K562 (cell line): ENCODE results near the gene APLNR. TPM values are rescaled to one million over a fixed set of nuclear protein-coding genes. Genes with fewer than 3 reads are reported as not detected.
A peak's percentile ranks its signal among the peaks of the same experiment; 100 is the strongest.

Source experiments
- BDP1 ChIP-seq: IDR thresholded peaks from 3 replicates; pipeline ENCODE4 v1.6.1; 2011; ENCODE audit not compliant: insufficient read length, insufficient read depth
- CBFA2T2 ChIP-seq: fragments of 450-650 bp; conservative IDR thresholded peaks from 2 replicates; pipeline ENCODE4 v1.6.1; 2017; ENCODE audit warnings: mild to moderate bottlenecking
- CBX1 ChIP-seq: sonication (generic); IDR thresholded peaks from 2 replicates; pipeline ENCODE4 v1.6.1; 2016; ENCODE audit warnings: antibody characterized with exemption, low read depth, mild to moderate bottlenecking
- CEBPG ChIP-seq, 3 experiments: fragments of 200-800 bp in 1 of 3; sonication (Bioruptor generic) in 1 of 3; sonication (generic) in 1 of 3; formaldehyde crosslinking in 1 of 3; IDR thresholded peaks in 2 of 3; conservative IDR thresholded peaks in 1 of 3; 2 replicates each; pipeline versions ENCODE4 v1.6.1 to v1.8.0; 2016 to 2022; ENCODE audit warnings: missing compliant biosample characterization in 2 of 3, missing genetic modification characterization in 2 of 3, mild to moderate bottlenecking in 1 of 3, missing genetic modification reagents in 1 of 3
- CHD1 ChIP-seq: fragments of 200-600 bp; sonication (generic); IDR thresholded peaks from one replicate; pipeline ENCODE4 v1.6.1; 2012; ENCODE audit warnings: mild to moderate bottlenecking, moderate library complexity, low read length, inconsistent platforms
- DACH1 ChIP-seq: fragments of 450-650 bp; IDR thresholded peaks from 2 replicates; pipeline ENCODE4 v1.6.1; 2018; ENCODE audit not compliant: partially characterized antibody
- DNMT1 ChIP-seq: fragments of 450-650 bp; IDR thresholded peaks from 2 replicates; pipeline ENCODE4 v1.6.1; 2016; ENCODE audit warnings: antibody characterized with exemption, mild to moderate bottlenecking
- ETV1 ChIP-seq: fragments of 450-650 bp; conservative IDR thresholded peaks from 2 replicates; pipeline ENCODE4 v1.6.1; 2016; ENCODE audit warnings: missing genetic modification characterization, control low read depth, low read depth, missing compliant biosample characterization
- ETV5 ChIP-seq: sonication (generic); formaldehyde crosslinking; IDR thresholded peaks from 2 replicates; pipeline ENCODE4 v1.4.0; 2020; ENCODE audit warnings: low read depth, mild to moderate bottlenecking, missing genetic modification reagents
- HNRNPL ChIP-seq: fragments of 200-400 bp; formaldehyde crosslinking; IDR thresholded peaks from 2 replicates; pipeline ENCODE4 v1.6.1; 2017; ENCODE audit warnings: low read depth, mild to moderate bottlenecking, low read length
- KAT8 ChIP-seq: fragments of 450-650 bp; IDR thresholded peaks from 2 replicates; pipeline ENCODE4 v1.6.1; 2016; ENCODE audit warnings: low read depth, mild to moderate bottlenecking
- MTA1 ChIP-seq: fragments of 450-650 bp; IDR thresholded peaks from 2 replicates; pipeline ENCODE4 v1.6.1; 2017; ENCODE audit warnings: borderline replicate concordance
- POLR3A ChIP-seq: IDR thresholded peaks from 2 replicates; pipeline ENCODE4 v1.6.1; 2011; ENCODE audit warnings: borderline replicate concordance, mild to moderate bottlenecking, moderate library complexity; ENCODE audit not compliant: insufficient read length, insufficient read depth; ENCODE audit errors: extremely low read depth
- SMAD4 ChIP-seq: fragments of 250-450 bp; sonication (Bioruptor Pico); conservative IDR thresholded peaks from 2 replicates; pipeline ENCODE4 v1.8.0; 2021; ENCODE audit warnings: inconsistent platforms, mild to moderate bottlenecking, moderate library complexity
- SNRNP70 ChIP-seq: fragments of 200-400 bp; formaldehyde crosslinking; optimal IDR thresholded peaks from 2 replicates; pipeline ENCODE3; 2017; ENCODE audit warnings: low read depth, low read length
- SP2 ChIP-seq: IDR thresholded peaks from 2 replicates; pipeline ENCODE4 v1.6.1; 2011; ENCODE audit warnings: mild to moderate bottlenecking, low read depth, low read length, moderate library complexity; ENCODE audit not compliant: poor library complexity, severe bottlenecking; ENCODE audit errors: extremely low read depth
- ZBTB1 ChIP-seq: sonication (generic); formaldehyde crosslinking; IDR thresholded peaks from 2 replicates; pipeline ENCODE4 v1.8.1; 2023; ENCODE audit warnings: missing genetic modification reagents, low read depth, mild to moderate bottlenecking, borderline replicate concordance
- ZNF274 ChIP-seq: IDR thresholded peaks from 2 replicates; pipeline ENCODE4 v1.6.1; 2011; ENCODE audit warnings: low read depth, mild to moderate bottlenecking, low read length, moderate library complexity, borderline replicate concordance
- ZNF431 ChIP-seq: sonication (generic); formaldehyde crosslinking; IDR thresholded peaks from 2 replicates; pipeline ENCODE4 v1.8.0; 2022; ENCODE audit warnings: mild to moderate bottlenecking, missing genetic modification reagents
- ZNF584 ChIP-seq: fragments of 200-800 bp; sonication (Bioruptor generic); IDR thresholded peaks from 2 replicates; pipeline ENCODE4 v1.6.1; 2016; ENCODE audit warnings: low read depth, mild to moderate bottlenecking, missing genetic modification characterization, missing compliant biosample characterization
- polyA plus RNA-seq, 8 experiments: library from polyadenylated mRNA; depleted of rRNA in 4 of 8; stranded (reverse) in 5 of 8; unstranded in 3 of 8; fragments of >200 nt; fragmentation: Nextera tagmentation in 2 of 8; fragmentation: Illumina TruSeq in 1 of 8; extraction: Ambion mirVana in 2 of 8; extraction: Trizol in 1 of 8; gene quantifications; 2 replicates each; pipeline versions ENCODE4 v1.2.1 to v1.2.3, GENCODE V29; 2011 to 2014; ENCODE audit warnings: inconsistent platforms in 1 of 8, missing spikeins in 1 of 8
- total RNA-seq, 7 experiments: library from RNA; depleted of rRNA in 6 of 7; stranded (reverse); fragments of >200 nt in 6 of 7; fragmentation: Illumina TruSeq in 2 of 7; extraction: Trizol in 2 of 7; gene quantifications; 2 replicates each; pipeline versions ENCODE4 v1.2.1 to v1.2.3, GENCODE V29; 2011 to 2021; ENCODE audit warnings: low replicate concordance in 1 of 7
- TF ChIP-seq, protein P1 (sequence below): fragments of 450-650 bp; IDR thresholded peaks from 2 replicates; pipeline ENCODE4 v1.6.1; 2016; ENCODE audit warnings: low read depth, mild to moderate bottlenecking, moderate library complexity
- TF ChIP-seq, protein P2 (sequence below): fragments of 450-650 bp; IDR thresholded peaks from 2 replicates; pipeline ENCODE4 v1.6.1; 2014; ENCODE audit warnings: low read depth, mild to moderate bottlenecking, moderate library complexity, borderline replicate concordance
- TF ChIP-seq, protein P3 (sequence below), 2 experiments: fragments of 450-650 bp; conservative IDR thresholded peaks; 2 replicates each; pipeline ENCODE4 v1.6.1; 2017; ENCODE audit warnings: mild to moderate bottlenecking in 2 of 2, moderate library complexity in 2 of 2
- TF ChIP-seq, protein P4 (sequence below): sonication (generic); formaldehyde crosslinking; IDR thresholded peaks from 2 replicates; pipeline ENCODE4 v1.9.0; 2022; ENCODE audit warnings: mild to moderate bottlenecking, missing genetic modification reagents

APLNR gene
- total and polyA plus RNA-seq, 9 of the 15 experiments (the other 6 are each of a cell fraction or from before 2014, with no cell fraction given), result 0.15 to 2.0 (median 0.65) TPM

DNA sequence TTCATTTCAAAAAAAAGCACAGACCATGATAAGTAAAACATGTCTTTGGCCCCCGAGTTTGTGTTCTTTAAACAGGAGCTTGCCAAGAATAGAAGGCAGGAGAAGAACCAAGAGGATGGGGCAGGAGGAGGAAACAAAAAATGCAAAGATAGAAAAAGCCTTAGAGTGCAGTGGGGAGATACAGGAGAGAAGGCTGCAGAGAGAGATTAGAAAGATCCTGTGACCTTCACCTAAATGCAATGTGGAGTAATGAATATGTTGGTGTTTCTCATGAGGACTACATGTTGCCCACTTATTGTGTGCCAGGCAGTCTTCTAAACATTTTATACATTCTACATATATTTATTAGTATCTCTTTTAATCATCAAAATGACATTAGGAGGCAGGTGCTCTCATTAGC, 2.3 kb upstream of the APLNR start (continued):
- TF ChIP-seq, protein P1, sequence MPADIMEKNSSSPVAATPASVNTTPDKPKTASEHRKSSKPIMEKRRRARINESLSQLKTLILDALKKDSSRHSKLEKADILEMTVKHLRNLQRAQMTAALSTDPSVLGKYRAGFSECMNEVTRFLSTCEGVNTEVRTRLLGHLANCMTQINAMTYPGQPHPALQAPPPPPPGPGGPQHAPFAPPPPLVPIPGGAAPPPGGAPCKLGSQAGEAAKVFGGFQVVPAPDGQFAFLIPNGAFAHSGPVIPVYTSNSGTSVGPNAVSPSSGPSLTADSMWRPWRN, result no peak
- no peak for TF ChIP-seq ZNF584 (CRISPR knock-in tag)
- no peak for TF ChIP-seq BDP1
- TF ChIP-seq CHD1, result no peak
- no peak for TF ChIP-seq ZNF274
- TF ChIP-seq MTA1, result no peak
- no peak for TF ChIP-seq CBX1
- no peak for TF ChIP-seq ETV1
- peak; percentile 81 for TF ChIP-seq CBFA2T2
- TF ChIP-seq DNMT1, result no peak
- TF ChIP-seq CEBPG (CRISPR knock-in tag; IDR thresholded peaks at IDR 0.05), result peak; percentile 16; the same call in 1 of the 2 replicates
- no peak for TF ChIP-seq CEBPG (tag; conservative IDR thresholded peaks at IDR 0.05 in 1 of 2, IDR thresholded peaks at IDR 0.05 in 1 of 2)
- no peak for TF ChIP-seq POLR3A
- no peak for TF ChIP-seq KAT8
- TF ChIP-seq ZBTB1 (CRISPR knock-in tag), result no peak
- no peak for TF ChIP-seq DACH1
- no peak for TF ChIP-seq SMAD4 (CRISPR knock-in tag)
- TF ChIP-seq ZNF431 (CRISPR knock-in tag), result no peak
- TF ChIP-seq ETV5 (CRISPR knock-in tag), result no peak
- no peak for TF ChIP-seq SNRNP70
- no peak for TF ChIP-seq HNRNPL
- no peak for TF ChIP-seq SP2
- TF ChIP-seq, protein P2, sequence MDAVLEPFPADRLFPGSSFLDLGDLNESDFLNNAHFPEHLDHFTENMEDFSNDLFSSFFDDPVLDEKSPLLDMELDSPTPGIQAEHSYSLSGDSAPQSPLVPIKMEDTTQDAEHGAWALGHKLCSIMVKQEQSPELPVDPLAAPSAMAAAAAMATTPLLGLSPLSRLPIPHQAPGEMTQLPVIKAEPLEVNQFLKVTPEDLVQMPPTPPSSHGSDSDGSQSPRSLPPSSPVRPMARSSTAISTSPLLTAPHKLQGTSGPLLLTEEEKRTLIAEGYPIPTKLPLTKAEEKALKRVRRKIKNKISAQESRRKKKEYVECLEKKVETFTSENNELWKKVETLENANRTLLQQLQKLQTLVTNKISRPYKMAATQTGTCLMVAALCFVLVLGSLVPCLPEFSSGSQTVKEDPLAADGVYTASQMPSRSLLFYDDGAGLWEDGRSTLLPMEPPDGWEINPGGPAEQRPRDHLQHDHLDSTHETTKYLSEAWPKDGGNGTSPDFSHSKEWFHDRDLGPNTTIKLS, result no peak
- TF ChIP-seq, protein P3, sequence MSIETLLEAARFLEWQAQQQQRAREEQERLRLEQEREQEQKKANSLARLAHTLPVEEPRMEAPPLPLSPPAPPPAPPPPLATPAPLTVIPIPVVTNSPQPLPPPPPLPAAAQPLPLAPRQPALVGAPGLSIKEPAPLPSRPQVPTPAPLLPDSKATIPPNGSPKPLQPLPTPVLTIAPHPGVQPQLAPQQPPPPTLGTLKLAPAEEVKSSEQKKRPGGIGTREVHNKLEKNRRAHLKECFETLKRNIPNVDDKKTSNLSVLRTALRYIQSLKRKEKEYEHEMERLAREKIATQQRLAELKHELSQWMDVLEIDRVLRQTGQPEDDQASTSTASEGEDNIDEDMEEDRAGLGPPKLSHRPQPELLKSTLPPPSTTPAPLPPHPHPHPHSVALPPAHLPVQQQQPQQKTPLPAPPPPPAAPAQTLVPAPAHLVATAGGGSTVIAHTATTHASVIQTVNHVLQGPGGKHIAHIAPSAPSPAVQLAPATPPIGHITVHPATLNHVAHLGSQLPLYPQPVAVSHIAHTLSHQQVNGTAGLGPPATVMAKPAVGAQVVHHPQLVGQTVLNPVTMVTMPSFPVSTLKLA (conservative IDR thresholded peaks at IDR 0.05), result no peak
- TF ChIP-seq, protein P4, sequence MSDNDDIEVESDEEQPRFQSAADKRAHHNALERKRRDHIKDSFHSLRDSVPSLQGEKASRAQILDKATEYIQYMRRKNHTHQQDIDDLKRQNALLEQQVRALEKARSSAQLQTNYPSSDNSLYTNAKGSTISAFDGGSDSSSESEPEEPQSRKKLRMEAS (CRISPR knock-in tag), result no peak
